T-helper 17 cell (primary cell): ENCODE data around the gene BRD7. TPM values are rescaled to one million over a fixed set of nuclear protein-coding genes. Genes with fewer than 3 reads are reported as not detected.

Source experiments
- ATAC-seq: fragments of 150-1000 bp; cut with Tn5 transposase; 2 replicates; pipeline ENCODE4 v1.10.0; 2021; ENCODE audit warnings: mild to moderate bottlenecking, moderate library complexity
- DNase-seq, 3 donors: peaks; one replicate each; pipeline versions ENCODE4 v3.0.0 to v3.0.0-alpha.2; 2020 to 2021
- H3K9me3 ChIP-seq: one replicate; pipeline ENCODE4 v1.7.0; 2013; ENCODE audit warnings: low read length, mild to moderate bottlenecking; ENCODE audit not compliant: control insufficient read depth, poor library complexity, severe bottlenecking
- H3K27ac Mint-ChIP-seq: one replicate; pipeline ENCODE4 v1.8.0; 2022; ENCODE audit warnings: mild to moderate bottlenecking, moderate library complexity, mixed read lengths
- H3K27me3 Mint-ChIP-seq: one replicate; pipeline ENCODE4 v1.8.0; 2022; ENCODE audit warnings: mixed read lengths
- H3K36me3 Mint-ChIP-seq: one replicate; pipeline ENCODE4 v1.8.0; 2022; ENCODE audit warnings: low read depth, mixed read lengths
- H3K4me1 Mint-ChIP-seq: one replicate; pipeline ENCODE4 v1.8.0; 2022; ENCODE audit warnings: mild to moderate bottlenecking, mixed read lengths
- H3K4me3 Mint-ChIP-seq: one replicate; pipeline ENCODE4 v1.8.0; 2022; ENCODE audit warnings: mild to moderate bottlenecking, moderate library complexity, mixed read lengths
- total RNA-seq, 4 donors: library from RNA in 2 of 4; stranded (reverse) in 2 of 4; gene quantifications; one replicate each; pipeline ENCODE4 v1.2.3 and lab custom pipeline; 2022 to 2026

Gene BRD7
- total RNA-seq, 2 donors from 2014 or later: 74.2 to 83.4 TPM

- H3K9me3 ChIP-seq: no peaks in the 10 kb centered on the region
- Mint-ChIP-seq H3K27ac (peak overlapping the region; percentile 87), H3K36me3 (peaks cover 4% of the 10 kb centered on the region), H3K27me3 (no peaks in the 10 kb centered on the region), H3K4me3 (no peak overlapping the region), H3K4me1 (peaks cover 17% of the 10 kb centered on the region)
- DNase-seq (no peak), ATAC-seq (no peak)
Measured at GRCh38 chr16:50289950-50290764, 78.6 kb downstream of the BRD7 start.

- no peaks in the 10 kb centered on the region for H3K27me3 Mint-ChIP-seq
- ATAC-seq: no peak
- no peak for DNase-seq
- H3K36me3 Mint-ChIP-seq: peaks cover 4% of the 10 kb centered on the region
- peaks cover 23% of the 10 kb centered on the region for H3K4me1 Mint-ChIP-seq
- H3K27ac Mint-ChIP-seq: peak overlapping the region; percentile 87
- H3K9me3 ChIP-seq: no peaks in the 10 kb centered on the region
- no peak overlapping the region for H3K4me3 Mint-ChIP-seq
Measured at GRCh38 chr16:50288920-50289319, 79.9 kb downstream of the BRD7 start.

- no peaks in the 10 kb centered on the region for H3K9me3 ChIP-seq
- Mint-ChIP-seq H3K27me3 (no peaks in the 10 kb centered on the region), H3K27ac (no peak overlapping the region), H3K4me3 (no peak overlapping the region), H3K36me3 (peaks cover 4% of the 10 kb centered on the region), H3K4me1 (peaks cover 30% of the 10 kb centered on the region)
- ATAC-seq (no peak), DNase-seq (no peak)
Measured at GRCh38 chr16:50288026-50288425, 80.8 kb downstream of the BRD7 start.

- ATAC-seq: no peak
- H3K4me3 Mint-ChIP-seq: no peak overlapping the region
Measured at GRCh38 chr16:50286681-50287080, 82.1 kb downstream of the BRD7 start.

GRCh38 chr16:50285406-50286003 lies 83.3 kb downstream of the BRD7 start:
- no peaks in the 10 kb centered on the region for H3K9me3 ChIP-seq
- peaks cover 38% of the 10 kb centered on the region for H3K4me1 Mint-ChIP-seq
- no peak for DNase-seq
- peaks cover 4% of the 10 kb centered on the region for H3K36me3 Mint-ChIP-seq
- no peaks in the 10 kb centered on the region for H3K27me3 Mint-ChIP-seq
- peak overlapping the region; percentile 96 for H3K27ac Mint-ChIP-seq
- no peak for ATAC-seq
- H3K4me3 Mint-ChIP-seq: peak overlapping the region; percentile 68

More at GRCh38 chr16:50286681-50287080, 82.1 kb downstream of the BRD7 start:
- DNase-seq: no peak
- H3K27me3 Mint-ChIP-seq: no peaks in the 10 kb centered on the region
- peak overlapping the region; percentile 8 for H3K27ac Mint-ChIP-seq
- H3K9me3 ChIP-seq: no peaks in the 10 kb centered on the region
- H3K4me1 Mint-ChIP-seq: peaks cover 36% of the 10 kb centered on the region
- peaks cover 4% of the 10 kb centered on the region for H3K36me3 Mint-ChIP-seq

- no peak for ATAC-seq
- Mint-ChIP-seq H3K27ac (peak overlapping the region; percentile 96), H3K27me3 (no peaks in the 10 kb centered on the region), H3K4me1 (peaks cover 45% of the 10 kb centered on the region), H3K4me3 (peak overlapping the region; percentile 68), H3K36me3 (peaks cover 8% of the 10 kb centered on the region)
- DNase-seq: no peak
- no peaks in the 10 kb centered on the region for H3K9me3 ChIP-seq
Measured at GRCh38 chr16:50284131-50284911, 84.5 kb downstream of the BRD7 start.

- no peaks in the 10 kb centered on the region for H3K9me3 ChIP-seq
- ATAC-seq (no peak), DNase-seq (no peak)
- peaks cover 57% of the 10 kb centered on the region for H3K4me1 Mint-ChIP-seq
- H3K4me3 Mint-ChIP-seq: peak overlapping the region; percentile 84
- no peaks in the 10 kb centered on the region for H3K27me3 Mint-ChIP-seq
- peaks cover 5% of the 10 kb centered on the region for H3K36me3 Mint-ChIP-seq
- H3K27ac Mint-ChIP-seq: peak overlapping the region; percentile 96
Measured at GRCh38 chr16:50282955-50283631, 85.7 kb downstream of the BRD7 start.

- Mint-ChIP-seq H3K4me3 (peak overlapping the region; percentile 84), H3K27me3 (no peaks in the 10 kb centered on the region), H3K4me1 (peaks cover 65% of the 10 kb centered on the region), H3K27ac (peak overlapping the region; percentile 96), H3K36me3 (peaks cover 5% of the 10 kb centered on the region)
- DNase-seq (peak; percentile 31 to 49 (median 44)), ATAC-seq (peak; percentile 87)
- H3K9me3 ChIP-seq: no peaks in the 10 kb centered on the region
Measured at GRCh38 chr16:50282010-50282538, 86.7 kb downstream of the BRD7 start.

GRCh38 chr16:50281391-50282009 lies 87.3 kb downstream of the BRD7 start:
- H3K9me3 ChIP-seq: no peaks in the 10 kb centered on the region
- Mint-ChIP-seq H3K36me3 (peaks cover 5% of the 10 kb centered on the region), H3K4me3 (peak overlapping the region; percentile 84), H3K27ac (peak overlapping the region; percentile 96), H3K27me3 (no peaks in the 10 kb centered on the region), H3K4me1 (peaks cover 67% of the 10 kb centered on the region)
- no peak for ATAC-seq
- no peak for DNase-seq

GRCh38 chr16:50280932-50281331 lies 87.9 kb downstream of the BRD7 start:
- no peak for DNase-seq
- H3K27ac Mint-ChIP-seq: peak overlapping the region; percentile 96

GRCh38 chr16:50279504-50279865 lies 89.3 kb downstream of the BRD7 start:
- DNase-seq: no peak
- no peak for ATAC-seq
- Mint-ChIP-seq H3K27me3 (no peaks in the 10 kb centered on the region), H3K4me3 (peak overlapping the region; percentile 83), H3K27ac (peak overlapping the region; percentile 96), H3K4me1 (peaks cover 67% of the 10 kb centered on the region), H3K36me3 (peaks cover 5% of the 10 kb centered on the region)
- H3K9me3 ChIP-seq: no peaks in the 10 kb centered on the region

More at GRCh38 chr16:50280932-50281331, 87.9 kb downstream of the BRD7 start:
- no peaks in the 10 kb centered on the region for H3K27me3 Mint-ChIP-seq
- ATAC-seq: no peak
- peaks cover 66% of the 10 kb centered on the region for H3K4me1 Mint-ChIP-seq
- H3K4me3 Mint-ChIP-seq: peak overlapping the region; percentile 84
- H3K36me3 Mint-ChIP-seq: peaks cover 5% of the 10 kb centered on the region
- H3K9me3 ChIP-seq: no peaks in the 10 kb centered on the region

- Mint-ChIP-seq H3K27me3 (no peaks in the 10 kb centered on the region), H3K4me3 (peak overlapping the region; percentile 83), H3K27ac (peak overlapping the region; percentile 96), H3K36me3 (peaks cover 5% of the 10 kb centered on the region), H3K4me1 (peaks cover 68% of the 10 kb centered on the region)
- DNase-seq (no peak), ATAC-seq (no peak)
- H3K9me3 ChIP-seq: no peaks in the 10 kb centered on the region
Measured at GRCh38 chr16:50278251-50278650, 90.5 kb downstream of the BRD7 start.
